GM21723 (cell line): ENCODE measurements around the gene TMEM259.

Experiments
- ATAC-seq: cut with Tn5 transposase; IDR thresholded peaks from one replicate; pipeline ENCODE4 v1.9.1; 2021; ENCODE audit warnings: mild to moderate bottlenecking, moderate library complexity; ENCODE audit not compliant: unreplicated experiment

TMEM259 gene

DNA sequence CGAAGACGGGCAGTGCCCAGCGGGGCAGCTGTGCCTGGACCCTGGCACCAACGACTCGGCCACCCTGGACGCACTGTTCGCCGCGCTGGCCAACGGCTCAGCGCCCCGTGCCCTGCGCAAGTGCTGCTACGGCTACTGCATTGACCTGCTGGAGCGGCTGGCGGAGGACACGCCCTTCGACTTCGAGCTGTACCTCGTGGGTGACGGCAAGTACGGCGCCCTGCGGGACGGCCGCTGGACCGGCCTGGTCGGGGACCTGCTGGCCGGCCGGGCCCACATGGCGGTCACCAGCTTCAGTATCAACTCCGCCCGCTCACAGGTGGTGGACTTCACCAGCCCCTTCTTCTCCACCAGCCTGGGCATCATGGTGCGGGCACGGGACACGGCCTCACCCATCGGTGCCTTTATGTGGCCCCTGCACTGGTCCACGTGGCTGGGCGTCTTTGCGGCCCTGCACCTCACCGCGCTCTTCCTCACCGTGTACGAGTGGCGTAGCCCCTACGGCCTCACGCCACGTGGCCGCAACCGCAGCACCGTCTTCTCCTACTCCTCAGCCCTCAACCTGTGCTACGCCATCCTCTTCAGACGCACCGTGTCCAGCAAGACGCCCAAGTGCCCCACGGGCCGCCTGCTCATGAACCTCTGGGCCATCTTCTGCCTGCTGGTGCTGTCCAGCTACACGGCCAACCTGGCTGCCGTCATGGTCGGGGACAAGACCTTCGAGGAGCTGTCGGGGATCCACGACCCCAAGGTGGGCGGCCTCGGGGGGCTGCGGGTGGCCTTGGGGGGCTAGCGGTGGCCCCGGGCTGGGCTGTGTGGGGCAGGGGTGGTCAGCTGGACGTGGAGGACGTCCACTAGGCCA is 15.9 kb downstream of the TMEM259 start:
- no peak for ATAC-seq

DNA sequence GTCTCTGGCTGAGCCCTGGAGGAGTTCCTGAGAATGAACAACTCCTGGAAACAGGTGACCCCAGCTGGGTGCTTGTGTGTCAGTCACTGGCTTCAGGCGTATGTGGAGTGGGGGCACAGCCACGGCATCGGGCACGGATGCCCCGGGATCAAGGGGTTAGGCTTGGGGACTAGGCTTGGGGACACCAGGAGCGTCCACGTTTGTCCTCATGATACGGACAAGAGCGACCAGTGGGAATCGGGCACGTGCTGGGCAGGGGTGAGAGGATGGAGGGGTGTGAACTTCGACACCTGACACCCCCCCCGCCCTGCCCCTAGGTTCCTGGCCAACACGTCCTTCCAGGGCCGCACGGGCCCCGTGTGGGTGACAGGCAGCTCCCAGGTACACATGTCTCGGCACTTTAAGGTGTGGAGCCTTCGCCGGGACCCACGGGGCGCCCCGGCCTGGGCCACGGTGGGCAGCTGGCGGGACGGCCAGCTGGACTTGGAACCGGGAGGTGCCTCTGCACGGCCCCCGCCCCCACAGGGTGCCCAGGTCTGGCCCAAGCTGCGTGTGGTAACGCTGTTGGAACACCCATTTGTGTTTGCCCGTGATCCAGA is 16.6 kb downstream of the TMEM259 start:
- ATAC-seq = no peak

- ATAC-seq = no peak
Observed at GRCh38 chr19:1003283-1003682, 17.6 kb downstream of the TMEM259 start.

DNA sequence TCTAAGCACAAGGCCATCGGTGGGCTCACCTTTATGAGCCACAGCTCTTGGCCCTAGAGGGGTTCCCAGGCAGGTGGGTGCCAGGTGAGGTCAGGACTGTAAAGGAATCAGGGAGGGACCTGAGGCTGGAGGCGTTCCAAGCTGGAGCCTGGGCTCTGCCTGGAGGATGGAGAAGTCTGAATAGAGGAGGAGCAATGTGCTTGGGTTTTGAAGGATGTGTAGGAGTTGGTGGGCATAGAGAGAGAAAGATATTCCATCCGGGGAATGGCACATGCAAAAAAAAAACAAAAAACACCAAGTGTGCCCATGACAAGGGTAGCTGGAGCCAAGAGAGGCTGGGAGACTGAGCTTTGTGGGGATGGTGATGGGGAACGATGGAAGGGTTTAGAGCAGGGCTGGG is 18.3 kb downstream of the TMEM259 start:
- ATAC-seq = no peak

DNA sequence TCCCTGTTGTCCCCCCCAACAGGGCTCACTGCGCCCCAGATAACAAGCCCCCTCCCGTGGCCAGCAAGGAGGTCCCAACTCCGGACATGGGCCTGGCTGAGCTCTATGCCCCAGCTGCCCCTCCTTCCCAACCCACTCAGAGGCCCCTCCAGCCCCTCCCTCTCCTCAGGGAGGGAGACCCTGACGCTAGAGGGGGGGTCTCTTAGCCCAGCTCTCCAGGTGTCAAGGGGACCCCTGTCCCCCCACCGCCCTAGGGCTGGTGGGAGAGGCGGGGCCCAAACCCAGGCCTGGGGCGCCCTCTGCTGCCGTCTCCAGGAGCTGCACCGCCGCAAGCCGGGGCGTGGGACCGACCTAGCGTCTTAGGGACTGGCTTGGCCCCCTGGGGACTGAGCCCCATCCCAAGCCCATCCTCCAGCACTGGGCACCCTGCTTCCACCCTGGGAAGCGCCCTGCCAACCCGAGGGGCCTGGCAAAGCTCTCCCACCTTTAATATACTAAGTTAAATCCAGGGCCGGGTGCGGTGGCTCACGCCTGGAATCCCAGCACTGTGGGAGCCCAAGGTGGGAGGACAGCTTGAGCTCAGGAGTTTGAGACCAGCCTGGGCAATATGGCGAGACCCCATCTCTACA is 19.3 kb downstream of the TMEM259 start:
- no peak for ATAC-seq

DNA sequence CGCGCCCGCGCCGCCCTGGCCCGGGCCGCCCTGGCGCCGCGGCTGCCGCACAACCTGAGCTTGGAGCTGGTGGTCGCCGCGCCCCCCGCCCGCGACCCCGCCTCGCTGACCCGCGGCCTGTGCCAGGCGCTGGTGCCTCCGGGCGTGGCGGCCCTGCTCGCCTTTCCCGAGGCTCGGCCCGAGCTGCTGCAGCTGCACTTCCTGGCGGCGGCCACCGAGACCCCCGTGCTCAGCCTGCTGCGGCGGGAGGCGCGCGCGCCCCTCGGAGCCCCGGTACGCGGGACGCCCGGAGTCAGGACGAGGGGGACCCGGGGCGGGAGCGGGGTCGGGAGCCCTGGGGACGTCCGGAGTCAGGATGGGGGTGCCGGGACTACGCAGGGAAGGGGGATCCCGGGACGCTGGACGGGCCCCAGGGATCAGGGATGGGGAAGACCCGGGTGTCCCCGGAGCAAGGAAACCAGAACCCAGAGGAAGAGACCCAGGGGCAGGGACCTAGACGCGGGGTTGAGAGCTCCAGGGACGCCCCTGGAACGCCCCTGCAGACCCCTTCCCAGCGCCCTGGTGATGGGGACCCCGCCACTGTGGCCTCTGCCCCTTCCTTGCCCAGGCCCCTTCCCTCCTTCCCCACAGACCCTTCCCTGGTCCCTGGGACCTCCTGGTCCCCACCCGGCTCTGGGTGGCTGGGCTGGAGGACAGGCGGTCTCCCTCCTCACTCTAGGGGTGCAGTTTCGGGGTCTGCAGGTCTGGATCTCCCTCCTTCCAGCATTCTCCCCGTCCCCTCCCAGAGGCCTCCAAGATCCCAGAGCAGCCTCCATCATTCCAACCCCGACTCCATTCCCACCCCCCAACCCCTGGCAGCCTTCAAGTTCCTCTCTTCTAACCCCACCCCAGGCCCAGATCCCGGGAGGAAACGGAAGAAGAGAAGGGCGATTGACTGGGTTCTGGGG is 20.1 kb downstream of the TMEM259 start:
- no peak for ATAC-seq

DNA sequence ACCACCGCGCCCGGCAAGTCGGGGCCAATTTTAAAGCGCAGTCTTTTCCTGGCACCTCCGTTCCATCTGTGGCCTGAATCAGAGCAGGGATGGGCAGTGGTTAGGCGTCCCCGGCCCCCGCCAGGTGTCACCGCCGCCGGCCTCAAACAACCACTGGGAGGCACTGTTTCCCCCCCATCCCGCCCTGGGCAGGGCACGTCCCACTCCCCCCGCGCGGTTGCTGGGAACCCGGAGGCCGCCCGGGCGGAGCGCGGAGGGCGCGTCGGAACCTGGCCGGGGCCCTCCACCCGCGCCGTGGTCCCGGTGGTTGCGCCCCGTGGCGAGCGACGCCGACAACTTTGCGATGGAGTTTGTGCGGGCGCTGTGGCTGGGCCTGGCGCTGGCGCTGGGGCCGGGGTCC is 20.8 kb downstream of the TMEM259 start, which contains the start of gene GRIN3B:
GRIN3B (plus strand) TSS at position 325 of the 400 bp plus-strand sequence; CDS start at position 344, 19 bp downstream.
- no peak for ATAC-seq

DNA sequence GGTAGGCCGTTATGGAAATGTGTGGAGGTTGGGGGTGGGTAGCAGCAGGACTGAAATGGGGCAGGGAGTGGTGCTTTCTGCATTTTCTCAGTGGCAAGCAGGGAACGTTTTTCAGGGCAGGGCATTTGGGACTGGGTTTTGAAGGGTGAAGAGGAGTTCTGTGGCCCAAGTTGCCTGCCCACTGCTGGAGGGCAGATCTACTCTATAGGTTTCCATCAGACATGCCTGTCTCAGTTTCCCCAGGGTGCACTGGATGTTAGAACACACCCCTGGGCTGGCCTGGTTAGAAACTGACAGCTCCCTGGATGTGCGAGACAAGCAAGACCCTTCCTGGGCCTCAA is 21.6 kb downstream of the TMEM259 start:
- no peak for ATAC-seq

DNA sequence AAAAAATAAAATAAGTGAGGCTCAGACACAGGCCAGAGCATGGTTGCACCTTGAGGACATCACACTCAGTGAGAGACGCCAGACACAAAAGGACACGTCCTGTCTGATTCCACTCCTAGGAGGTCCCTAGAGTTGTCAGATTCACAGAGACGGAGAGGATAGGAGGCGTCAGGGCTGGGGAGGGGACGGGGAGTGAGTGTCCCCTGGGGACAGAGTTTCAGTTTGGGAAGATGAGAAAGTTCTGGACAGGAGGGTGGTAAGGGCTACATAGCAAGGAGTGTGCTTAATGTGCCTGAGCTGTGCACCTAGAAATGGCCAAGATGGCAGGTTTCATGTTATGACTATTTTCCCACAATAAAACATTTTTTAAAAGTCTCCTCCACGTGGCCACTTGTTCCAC is 22.9 kb downstream of the TMEM259 start:
- ATAC-seq = no peak

DNA sequence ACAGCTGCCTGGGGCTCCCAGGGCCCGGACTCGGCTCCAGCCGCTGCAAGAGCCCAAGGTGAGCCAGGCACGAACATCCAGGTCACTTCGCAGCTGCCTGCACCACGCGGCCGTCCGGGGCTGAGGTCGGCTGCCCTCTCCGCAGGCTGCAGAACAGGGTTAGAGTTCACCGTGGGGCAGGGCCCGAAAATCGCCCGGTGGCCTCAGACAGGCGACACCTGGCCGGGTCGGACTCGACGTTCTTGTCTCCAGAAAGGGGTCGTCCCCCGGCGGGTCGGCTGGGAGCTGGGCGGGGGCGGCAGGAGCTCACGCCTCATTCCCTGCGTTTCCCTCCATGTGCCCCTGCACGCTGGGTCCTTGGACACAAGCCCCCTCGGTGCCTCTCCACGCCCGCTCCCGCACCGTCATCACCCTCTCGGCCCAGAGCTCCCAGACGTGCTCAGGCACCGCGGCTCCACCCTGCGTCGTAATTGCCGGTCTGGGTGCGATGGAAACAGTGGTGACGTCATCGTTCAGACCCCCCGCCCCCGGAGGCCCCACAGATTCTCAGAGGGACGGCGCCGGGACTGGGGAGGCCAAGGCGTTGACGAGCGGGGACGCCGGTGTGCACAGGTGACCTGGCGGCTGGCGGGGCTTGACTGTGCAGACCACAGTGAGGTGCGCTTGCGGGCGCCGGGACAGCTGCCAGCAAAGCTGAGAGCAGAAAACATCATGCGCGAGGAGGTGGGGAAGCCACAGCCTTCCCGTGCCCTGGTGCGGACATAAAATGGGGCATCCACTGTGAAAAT is 24.7 kb downstream of the TMEM259 start:
- ATAC-seq = no peak

DNA sequence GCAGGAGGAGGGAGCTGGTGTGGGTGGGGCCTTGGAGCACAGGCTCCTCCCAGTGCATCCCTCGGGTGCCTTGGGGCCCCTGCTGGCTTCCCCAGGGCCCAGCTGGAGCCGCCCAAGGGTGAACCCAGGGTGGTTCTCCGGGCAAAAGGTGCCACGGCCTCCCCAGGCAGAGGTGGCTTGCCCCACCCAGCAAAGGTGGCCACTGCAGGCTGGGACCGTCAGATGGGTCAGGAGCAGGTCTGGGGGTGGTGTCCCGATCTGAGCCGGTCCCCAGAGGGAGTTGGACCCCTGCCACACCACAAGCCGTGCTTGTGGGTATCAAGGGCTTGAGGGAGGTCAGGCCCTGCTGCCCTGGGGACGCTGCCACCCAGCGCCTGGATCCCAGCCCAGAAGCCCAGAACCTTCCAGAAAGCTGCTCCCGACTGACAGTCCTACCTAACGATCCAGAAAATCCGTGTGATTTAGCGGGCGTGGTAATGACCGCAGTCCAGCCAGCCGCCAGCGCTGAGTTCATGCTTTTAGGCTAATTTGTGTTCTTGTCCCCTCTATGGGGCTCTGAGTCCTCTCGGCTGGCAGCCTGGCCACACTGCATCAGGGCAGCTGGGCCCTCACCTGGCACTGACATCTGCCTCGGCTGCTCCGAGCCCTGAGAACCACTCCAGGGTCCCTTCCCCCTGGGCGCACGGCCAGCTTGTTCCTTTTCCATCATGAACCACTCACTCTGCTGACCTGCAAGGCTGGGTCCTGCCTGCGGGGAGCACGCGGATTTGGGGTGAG is 25.7 kb downstream of the TMEM259 start:
- ATAC-seq = no peak

DNA sequence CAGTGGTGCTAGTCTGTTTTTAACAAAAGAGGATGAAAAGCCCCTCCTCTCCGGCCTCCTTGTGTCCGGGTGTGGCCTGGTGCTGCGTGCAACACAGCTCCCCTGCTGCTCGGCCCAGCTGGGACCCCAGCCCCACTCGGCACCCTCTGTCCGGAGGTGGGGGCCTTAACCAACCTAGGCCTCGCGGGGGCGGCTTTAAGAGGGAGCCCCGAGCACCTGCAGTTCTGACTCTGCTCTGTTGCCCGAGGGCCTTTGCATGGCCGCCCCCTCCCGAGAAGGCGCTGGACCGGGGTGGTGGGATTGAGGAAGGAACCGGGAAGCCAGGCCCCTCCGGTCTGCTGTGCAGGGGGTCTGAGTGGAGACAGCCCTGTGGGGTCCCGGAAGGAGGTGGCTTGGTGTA is 26.4 kb downstream of the TMEM259 start:
- ATAC-seq = no peak

DNA sequence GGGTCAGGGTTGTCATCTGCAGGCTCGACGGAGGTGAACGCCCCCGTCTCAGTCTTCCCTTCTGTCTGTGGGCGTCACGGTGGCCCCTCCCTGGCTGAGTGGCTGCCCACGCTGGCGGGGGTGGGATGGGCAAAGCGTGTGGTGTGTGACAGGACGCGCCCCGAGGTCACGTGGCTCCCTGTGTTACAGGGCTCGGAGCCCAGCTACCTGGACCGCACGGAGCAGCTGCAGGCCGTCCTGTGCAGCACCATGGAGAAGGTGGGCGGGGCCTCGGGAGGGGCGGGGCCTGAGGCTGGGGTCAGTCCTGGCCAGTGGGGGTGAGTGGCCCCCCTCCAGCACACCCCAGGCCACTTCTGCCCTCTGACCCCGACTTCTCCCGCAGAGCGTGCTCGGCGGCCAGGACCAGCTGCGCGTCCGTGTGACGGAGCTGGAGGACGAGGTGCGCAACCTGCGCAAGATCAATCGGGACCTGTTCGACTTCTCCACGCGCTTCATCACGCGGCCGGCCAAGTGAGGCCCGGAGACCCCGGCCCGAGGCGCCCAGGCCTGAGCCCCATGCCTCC is 27.0 kb downstream of the TMEM259 start:
- no peak for ATAC-seq

GRCh38 chr19:993361-993830 is 27.5 kb downstream of the TMEM259 start:
- ATAC-seq = no peak

DNA sequence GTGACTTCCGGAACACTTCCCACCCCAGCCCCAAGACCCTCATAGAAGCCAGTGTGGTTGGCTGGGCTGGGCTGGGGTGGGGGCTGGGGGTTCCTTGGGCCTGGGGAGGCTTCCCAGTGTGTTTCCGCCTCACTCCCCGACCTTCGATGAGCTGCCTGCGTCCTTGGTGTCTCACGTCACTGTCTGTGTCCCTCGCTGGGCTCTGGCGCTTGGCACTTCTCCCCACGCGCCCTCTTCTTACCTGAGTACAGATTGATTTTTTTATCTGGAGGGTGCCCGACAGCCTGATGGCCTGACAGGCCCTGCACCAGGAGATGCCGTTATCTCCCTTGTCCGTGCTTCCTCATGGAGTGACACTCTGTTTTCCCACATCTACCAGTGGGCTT is 28.3 kb downstream of the TMEM259 start:
- no peak for ATAC-seq

GRCh38 chr19:991932-992669 is 28.8 kb downstream of the TMEM259 start:
- no peak for ATAC-seq

DNA sequence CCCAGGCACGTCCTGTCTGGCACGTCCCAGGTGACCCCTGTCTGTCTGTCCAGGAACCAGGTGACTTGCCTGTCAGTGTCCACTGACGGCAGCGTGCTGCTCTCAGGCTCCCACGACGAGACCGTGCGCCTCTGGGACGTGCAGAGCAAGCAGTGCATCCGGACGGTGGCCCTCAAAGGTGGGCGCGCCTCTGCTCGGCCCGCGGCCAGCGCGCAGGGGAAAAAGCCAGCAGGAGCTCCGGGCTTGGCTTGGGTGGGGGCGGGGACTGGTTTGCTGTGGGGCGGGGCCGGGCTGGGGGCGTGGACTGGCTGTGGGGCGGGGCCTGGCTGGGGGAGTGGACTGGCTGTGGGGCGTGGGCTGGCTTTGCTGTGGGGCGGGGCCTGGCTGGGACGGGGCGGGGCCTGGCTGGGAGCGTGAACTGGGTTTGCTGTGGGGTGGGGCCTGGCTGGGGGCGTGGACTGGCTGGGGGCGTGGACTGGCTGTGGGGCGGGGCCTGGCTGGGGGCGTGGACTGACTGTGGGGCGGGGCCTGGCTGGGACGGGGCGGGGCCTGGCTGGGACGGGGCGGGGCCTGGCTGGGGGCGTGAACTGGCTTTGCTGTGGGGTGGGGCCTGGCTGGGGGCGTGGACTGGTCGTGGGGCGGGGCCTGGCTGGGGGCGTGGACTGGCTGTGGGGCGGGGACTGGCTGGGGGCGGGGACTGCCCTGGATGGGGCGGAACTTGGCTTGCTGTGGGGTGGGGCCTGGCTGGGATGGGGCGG is 29.6 kb downstream of the TMEM259 start:
- no peak for ATAC-seq

DNA sequence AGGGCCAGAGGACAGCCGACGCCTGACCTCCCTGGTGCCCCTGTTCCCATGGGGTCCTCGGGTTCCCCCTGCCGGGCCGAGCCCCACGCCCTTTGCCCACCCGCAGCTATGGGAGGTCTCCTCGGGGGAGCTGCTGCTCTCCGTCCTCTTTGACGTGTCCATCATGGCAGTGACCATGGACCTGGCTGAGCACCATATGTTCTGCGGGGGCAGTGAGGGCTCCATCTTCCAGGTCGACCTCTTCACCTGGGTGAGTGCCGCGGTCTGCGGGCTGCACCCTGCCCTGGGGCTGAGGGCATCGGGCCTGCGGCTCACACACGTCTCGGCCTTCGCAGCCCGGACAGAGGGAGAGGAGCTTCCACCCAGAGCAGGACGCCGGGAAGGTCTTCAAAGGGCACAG is 30.2 kb downstream of the TMEM259 start:
- ATAC-seq = no peak
